Kidney (tissue), 14 donors: ENCODE measurements around the gene EEF1G. TPM values are rescaled to one million over a fixed set of nuclear protein-coding genes. Genes with fewer than 3 reads are reported as not detected.
A peak's percentile ranks its signal among the peaks of the same experiment; 100 is the strongest.

Experiments
- DNase-seq, 5 donors: peaks; one replicate each; pipeline ENCODE4 v3.0.0-alpha.2; 2013 to 2020
- FAIRE-seq: peaks from 2 replicates; lab custom pipeline; 2012; peaks lifted over from hg19 to GRCh38; lab: Jason Lieb, UNC
- H3K27ac ChIP-seq, 2 donors: one replicate each; pipeline ENCODE4 v1.7.0; 2013; ENCODE audit warnings: low read depth in 2 of 2, low read length in 2 of 2, inconsistent platforms in 1 of 2
- H3K27me3 ChIP-seq: one replicate; pipeline ENCODE4 v1.7.1; 2013; ENCODE audit warnings: low read length, inconsistent platforms; ENCODE audit not compliant: control insufficient read depth, insufficient read depth
- H3K36me3 ChIP-seq, 3 donors: one replicate each; pipeline versions ENCODE4 v1.7.0 to v1.7.1; 2013; ENCODE audit warnings: low read length in 3 of 3, control low read depth in 1 of 3, inconsistent platforms in 1 of 3; ENCODE audit not compliant: insufficient read depth in 3 of 3, control insufficient read depth in 2 of 3
- H3K4me1 ChIP-seq, 3 donors: one replicate each; pipeline versions ENCODE4 v1.7.0 to v1.7.1; 2013; ENCODE audit warnings: low read length in 3 of 3, inconsistent platforms in 1 of 3, low read depth in 1 of 3; ENCODE audit not compliant: control insufficient read depth in 2 of 3, insufficient read depth in 2 of 3
- H3K4me3 ChIP-seq, 3 donors: one replicate each; pipeline versions ENCODE4 v1.7.0 to v1.8.1; 2013; ENCODE audit warnings: low read length in 3 of 3, control low read depth in 1 of 3, inconsistent platforms in 1 of 3
- H3K9ac ChIP-seq, 3 donors: one replicate each; pipeline versions ENCODE4 v1.7.0 to v1.7.1; 2013; ENCODE audit warnings: low read length in 3 of 3, control low read depth in 1 of 3, inconsistent platforms in 1 of 3
- H3K9me3 ChIP-seq, 3 donors: one replicate each; pipeline versions ENCODE4 v1.7.0 to v1.7.1; 2013; ENCODE audit warnings: low read length in 3 of 3, control low read depth in 1 of 3, inconsistent platforms in 1 of 3; ENCODE audit not compliant: control insufficient read depth in 2 of 3, insufficient read depth in 1 of 3
- intact Hi-C: fragments of 100-400 bp; cut with DNase I; formaldehyde crosslinking; loops from one replicate; pipeline ENCODE4 v1.11.1; 2022
- polyA plus RNA-seq: library from polyadenylated mRNA; stranded (reverse); fragments of 350-450 nt; fragmentation: Illumina TruSeq; extraction: RNeasy Lipid Tissue Mini Kit (QIAGEN cat#74804); gene quantifications from one replicate; pipeline ENCODE4 v1.2.3, GENCODE V29; 2014; ENCODE audit warnings: low read depth, low replicate concordance; ENCODE audit not compliant: insufficient read depth
- total RNA-seq: library from RNA; stranded (reverse); fragmentation: NEBNext Ultra II Directional; extraction: Animal tissue kit (Norgen Biotek cat#: 25700); gene quantifications from one replicate; pipeline ENCODE4 v1.2.1, GENCODE V29; 2021
- TF ChIP-seq, protein P1 (sequence below): IDR thresholded peaks from 3 replicates; pipeline ENCODE4 v1.5.1; 2012; ENCODE audit warnings: mild to moderate bottlenecking, moderate library complexity, borderline replicate concordance; ENCODE audit not compliant: insufficient read depth; ENCODE audit errors: extremely low read depth
- donor health status: control.
- donor health status: control.
- donor health status: control.
- donor health status: control.
- donor health status: control.
- donor health status: DM: yes; HTN: yes; CAD: no.
- donor health status: Normal renal cell carcinoma (clear cell type).

EEF1G gene
- total and polyA plus RNA-seq, 2 donors from 2014 or later: 1,136 to 1,809 TPM

DNA sequence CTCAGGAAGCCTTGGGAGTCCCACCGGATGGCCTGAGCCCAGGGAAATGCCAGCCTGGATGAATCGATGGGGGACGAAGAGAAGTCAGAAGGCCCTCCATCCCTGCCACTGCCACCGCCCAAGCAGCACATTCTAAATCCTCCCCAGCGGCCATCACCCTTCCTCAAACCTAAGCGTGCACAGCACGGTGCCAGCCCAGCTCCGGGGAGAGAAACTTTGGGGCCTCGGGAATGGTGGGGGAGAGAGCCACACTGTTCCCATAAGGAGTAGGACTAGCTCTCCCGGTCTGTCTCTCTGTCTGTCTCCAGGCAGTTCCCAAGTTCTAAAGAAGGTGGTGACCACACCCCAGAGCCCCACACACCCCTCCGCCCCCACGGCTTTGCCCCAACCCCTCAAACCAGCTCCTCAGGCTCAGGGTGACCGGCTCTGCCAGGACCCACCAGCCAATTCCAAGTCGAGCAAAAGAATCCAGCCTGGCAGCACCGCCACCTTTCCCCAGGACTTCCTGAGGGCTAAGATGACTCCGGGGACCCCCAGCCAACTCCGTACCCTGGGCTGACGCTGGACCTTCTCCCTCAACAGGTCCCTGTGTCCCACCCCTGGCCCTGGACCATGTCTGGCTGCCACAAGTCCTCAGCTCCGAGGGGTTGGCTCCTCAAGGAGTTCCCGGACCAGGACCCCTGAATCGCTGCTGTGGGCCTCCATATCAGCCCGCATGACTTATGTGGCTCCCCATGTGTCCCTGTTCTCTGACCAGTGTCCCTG is 29.8 kb downstream of the EEF1G start:
- no peaks in the 10 kb centered on the region for H3K9me3 ChIP-seq
- DNase-seq: peak in 2 of 5 donors; percentile 63 to 74
- no peaks in the 10 kb centered on the region for H3K36me3 ChIP-seq
- no peak for FAIRE-seq
- intact Hi-C loops: loop anchor here (10.0 kb wide), 1 partner anchor 119 kb away; no protein-coding TSS in a partner anchor
- H3K4me1 ChIP-seq: peaks cover 0 to 56% (median 37%) of the 10 kb centered on the region in 3 donors
- TF ChIP-seq, protein P1, sequence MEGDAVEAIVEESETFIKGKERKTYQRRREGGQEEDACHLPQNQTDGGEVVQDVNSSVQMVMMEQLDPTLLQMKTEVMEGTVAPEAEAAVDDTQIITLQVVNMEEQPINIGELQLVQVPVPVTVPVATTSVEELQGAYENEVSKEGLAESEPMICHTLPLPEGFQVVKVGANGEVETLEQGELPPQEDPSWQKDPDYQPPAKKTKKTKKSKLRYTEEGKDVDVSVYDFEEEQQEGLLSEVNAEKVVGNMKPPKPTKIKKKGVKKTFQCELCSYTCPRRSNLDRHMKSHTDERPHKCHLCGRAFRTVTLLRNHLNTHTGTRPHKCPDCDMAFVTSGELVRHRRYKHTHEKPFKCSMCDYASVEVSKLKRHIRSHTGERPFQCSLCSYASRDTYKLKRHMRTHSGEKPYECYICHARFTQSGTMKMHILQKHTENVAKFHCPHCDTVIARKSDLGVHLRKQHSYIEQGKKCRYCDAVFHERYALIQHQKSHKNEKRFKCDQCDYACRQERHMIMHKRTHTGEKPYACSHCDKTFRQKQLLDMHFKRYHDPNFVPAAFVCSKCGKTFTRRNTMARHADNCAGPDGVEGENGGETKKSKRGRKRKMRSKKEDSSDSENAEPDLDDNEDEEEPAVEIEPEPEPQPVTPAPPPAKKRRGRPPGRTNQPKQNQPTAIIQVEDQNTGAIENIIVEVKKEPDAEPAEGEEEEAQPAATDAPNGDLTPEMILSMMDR: no peak
- H3K9ac ChIP-seq: peak overlapping the region in 2 of 3 donors; percentile 85 to 93
- peak overlapping the region; percentile 97 to 99 for H3K27ac ChIP-seq
- no peaks in the 10 kb centered on the region for H3K27me3 ChIP-seq
- peak overlapping the region; percentile 85 to 90 (median 90) for H3K4me3 ChIP-seq

DNA sequence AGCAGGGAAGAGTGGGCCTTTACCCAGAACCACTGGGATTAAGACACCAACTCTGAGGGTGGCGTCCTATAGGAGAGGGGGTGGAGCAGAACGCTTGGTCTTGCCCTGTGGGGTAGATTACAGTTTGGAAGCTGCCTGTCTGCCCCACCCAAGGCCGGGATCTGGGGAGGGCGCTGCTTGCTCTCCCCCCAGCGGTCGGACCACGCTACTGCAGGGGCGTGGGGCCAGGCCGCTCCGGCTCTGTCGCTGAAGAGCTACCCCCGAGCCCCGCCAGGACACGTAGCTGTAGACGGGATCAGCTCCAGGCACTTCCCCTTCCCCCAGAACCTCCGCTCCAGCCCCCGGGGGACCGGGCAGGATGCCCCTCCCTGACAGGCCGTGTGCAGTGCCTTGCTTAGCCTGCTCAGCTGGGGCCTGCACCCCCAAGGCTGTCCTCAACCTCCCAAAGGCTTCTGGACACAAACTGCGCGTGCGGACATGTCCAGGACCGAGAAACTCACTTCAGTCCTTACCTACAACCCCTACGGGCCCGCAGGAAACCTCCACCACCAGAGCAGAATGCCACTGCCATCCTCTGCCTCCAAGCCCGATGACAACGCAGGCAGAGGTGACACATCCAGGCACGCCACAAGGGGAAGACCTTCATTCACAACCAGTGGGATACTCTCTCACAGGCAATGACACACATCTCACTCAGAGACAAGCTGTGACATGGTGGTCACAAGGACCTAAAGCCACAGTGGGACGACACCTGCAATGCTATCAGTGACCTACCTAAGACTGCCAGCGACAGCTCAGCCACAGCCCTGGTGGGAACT is 30.7 kb downstream of the EEF1G start:
- no peak for FAIRE-seq
- H3K9me3 ChIP-seq: no peaks in the 10 kb centered on the region
- peak overlapping the region in 2 of 3 donors; percentile 37 to 90 for H3K4me3 ChIP-seq
- peak overlapping the region; percentile 13 to 93 (median 57) for H3K9ac ChIP-seq
- no peaks in the 10 kb centered on the region for H3K27me3 ChIP-seq
- TF ChIP-seq, protein P1: peak; percentile 96
- intact Hi-C loops: loop anchor here (10.0 kb wide), 1 partner anchor 118 kb away; no protein-coding TSS in a partner anchor
- peaks cover 0 to 62% (median 41%) of the 10 kb centered on the region in 3 donors for H3K4me1 ChIP-seq
- H3K36me3 ChIP-seq: no peaks in the 10 kb centered on the region
- peak overlapping the region; percentile 97 to 99 for H3K27ac ChIP-seq
- DNase-seq: peak; percentile 74 to 93 (median 83)

DNA sequence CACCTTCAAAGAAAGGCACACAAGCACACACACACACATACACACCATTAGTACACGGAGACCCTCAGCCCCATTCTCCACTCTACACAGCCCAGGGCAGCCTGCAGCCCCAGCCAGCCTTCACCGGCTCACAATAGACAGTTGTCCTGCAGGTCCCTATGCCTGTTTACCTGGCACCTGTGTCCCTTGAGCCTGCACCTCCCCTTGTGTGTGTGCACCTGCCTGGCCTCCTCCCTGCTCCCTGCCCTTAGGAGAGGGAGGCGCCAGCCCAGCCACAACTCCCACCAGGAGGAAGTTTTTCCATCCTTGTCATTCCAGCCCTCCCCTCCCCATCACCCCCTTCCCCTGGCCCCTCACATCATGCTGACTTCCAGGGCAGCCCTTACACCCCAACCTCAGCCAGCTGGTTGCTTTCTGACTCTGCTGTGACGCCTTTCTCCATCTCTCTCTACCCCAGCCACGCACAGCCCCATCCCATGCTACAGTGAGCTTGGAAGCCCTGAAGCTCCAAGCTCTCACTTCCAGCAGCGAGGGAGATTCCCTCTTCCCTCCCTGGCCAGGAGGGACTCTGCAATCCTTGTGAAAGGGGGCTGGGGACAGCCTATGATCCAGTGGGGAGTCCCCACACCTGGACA is 31.5 kb downstream of the EEF1G start:
- FAIRE-seq (no peak), DNase-seq (no peak)
- intact Hi-C loops: loop anchor here (10.0 kb wide), 1 partner anchor 117 kb away; no protein-coding TSS in a partner anchor
- TF ChIP-seq, protein P1: no peak
- no peaks in the 10 kb centered on the region for H3K27me3 ChIP-seq
- peak overlapping the region; percentile 97 to 99 for H3K27ac ChIP-seq
- H3K9ac ChIP-seq: peak overlapping the region in 2 of 3 donors; percentile 13 to 93
- H3K9me3 ChIP-seq: no peaks in the 10 kb centered on the region
- H3K4me1 ChIP-seq: peaks cover 0 to 59% (median 34%) of the 10 kb centered on the region in 3 donors
- H3K36me3 ChIP-seq: no peaks in the 10 kb centered on the region
- H3K4me3 ChIP-seq: peak overlapping the region in 2 of 3 donors; percentile 2 to 90
